ENCODE results near the gene HOXB2. TPM values are rescaled to one million over a fixed set of nuclear protein-coding genes. Genes with fewer than 3 reads are reported as not detected.
A peak's percentile ranks its signal among the peaks of the same experiment; 100 is the strongest.

The HOXB2 gene
- total and polyA plus RNA-seq, 2 of the 8 experiments (the other 6 are each of a cell fraction or from before 2014, with no cell fraction given) = not detected

DNA sequence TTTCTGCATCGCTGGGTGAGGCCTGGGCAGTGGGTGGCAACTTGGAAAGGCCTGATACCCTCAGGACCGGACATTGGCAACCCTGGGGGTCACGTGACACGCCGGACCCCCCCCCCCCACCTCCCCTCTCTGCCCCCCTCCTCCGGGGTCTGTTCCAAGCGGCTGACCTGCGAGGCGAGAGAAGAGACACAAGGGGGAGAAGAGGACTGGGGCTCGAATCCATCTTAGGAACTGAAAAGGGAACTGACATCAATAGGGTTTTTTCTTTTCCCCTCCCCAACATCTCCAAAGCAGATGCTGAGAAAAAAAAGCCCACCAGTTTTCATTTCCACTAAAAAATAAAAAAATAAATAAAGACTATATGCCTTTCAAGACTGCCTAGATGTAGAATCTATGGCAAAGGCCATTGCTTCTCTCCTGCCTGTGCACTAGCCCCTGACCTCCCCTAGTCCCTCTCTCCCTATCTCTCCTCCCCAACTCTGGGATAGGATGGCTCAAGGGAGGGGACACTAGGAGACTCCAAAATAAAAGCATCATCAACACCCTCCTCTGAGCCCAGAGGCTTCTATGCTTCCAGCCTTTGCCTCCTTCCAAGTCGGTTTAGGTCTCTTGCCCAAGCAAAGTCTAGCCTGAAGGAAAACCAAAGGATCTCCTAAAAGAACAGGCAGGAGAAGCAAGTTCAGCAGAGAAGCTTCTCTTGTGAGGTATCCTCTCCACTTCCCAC is 7.7 kb upstream of the HOXB2 start:
- Histone ChIP-seq H3K9me3 (ENCODE audit: insufficient read depth in 2 of 2, low read depth in 1 of 2, low read length in 1 of 2) (no peaks in the 10 kb centered on the region), H4K5ac (ENCODE audit: insufficient read length, low read depth, low read length) (no peak overlapping the region), H3K79me1 (ENCODE audit: low read depth, low read length) (no peaks in the 10 kb centered on the region), H2BK20ac (ENCODE audit: low read length) (no peak overlapping the region), H2BK120ac (replicated peaks; ENCODE audit: low read depth, low read length) (no peak overlapping the region), H2AK5ac (ENCODE audit: low read depth, low read length) (0 out of 2 replicates have a peak overlapping the region, but pooled peaks have one; percentile 61), H3K9ac (replicated peaks in 1 of 4; ENCODE audit: extremely low read depth in 1 of 4, low read depth in 3 of 4, low read length in 3 of 4) (no peak overlapping the region), H4K20me1 (replicated peaks in 1 of 2; ENCODE audit: control insufficient read depth in 1 of 2, insufficient read depth in 2 of 2, low read length in 2 of 2) (peaks cover 26 to 27% of the 10 kb centered on the region in 2 experiments), H3K56ac (replicated peaks; ENCODE audit: insufficient read length, low read depth, low read length) (no peak overlapping the region), H3K4me3 (ENCODE audit: extremely low read depth in 1 of 4, insufficient read depth in 2 of 4, low read depth in 3 of 4, low read length in 4 of 4) (no peak overlapping the region), H3K36me3 (ENCODE audit: control insufficient read depth in 2 of 4, insufficient read depth in 4 of 4, low read length in 3 of 4) (peaks cover 0 to 3% (median 0%) of the 10 kb centered on the region in 4 experiments; a peak in 1 of 8 replicates), H3K23me2 (ENCODE audit: low read depth, low read length) (no peaks in the 10 kb centered on the region; the same call in 1 of the 2 replicates), H3K27me3 (replicated peaks in 1 of 4; ENCODE audit: control insufficient read depth in 3 of 4, extremely low read depth in 1 of 4, insufficient read depth in 3 of 4, low read length in 3 of 4) (peaks cover 94 to 100% (median 98%) of the 10 kb centered on the region in 4 experiments), H3K23ac (ENCODE audit: insufficient read length) (no peak overlapping the region), H4K91ac (replicated peaks; ENCODE audit: insufficient read length, low read length) (no peak overlapping the region), H3K4me2 (ENCODE audit: insufficient read depth in 1 of 2, low read depth in 2 of 2, low read length in 2 of 2) (peak overlapping the region in 1 of 2 experiments; percentile 38; a peak in 2 of 4 replicates), H3K18ac (ENCODE audit: extremely low read depth, low read length) (no peak overlapping the region), H2BK5ac (ENCODE audit: low read depth, low read length) (peak overlapping the region; percentile 35; the same call in 1 of the 2 replicates), H2BK12ac (ENCODE audit: low read depth, low read length) (peak overlapping the region; percentile 94; the same call in 1 of the 2 replicates), H3K27ac (ENCODE audit: low read depth, low read length) (no peak overlapping the region), H3K14ac (ENCODE audit: insufficient read length) (no peak overlapping the region), H3K4ac (replicated peaks; ENCODE audit: insufficient read length, low read depth, low read length) (no peak overlapping the region), H3K4me1 (replicated peaks in 1 of 4; ENCODE audit: control insufficient read depth in 3 of 4, insufficient read depth in 4 of 4, low read length in 3 of 4) (peaks cover 6 to 22% (median 8%) of the 10 kb centered on the region in 4 experiments), H2AFZ (ENCODE audit: low read length) (no peak overlapping the region), H4K8ac (ENCODE audit: extremely low read depth, insufficient read depth, low read length) (no peak overlapping the region), H3K79me2 (ENCODE audit: control insufficient read depth in 1 of 2, insufficient read depth in 2 of 2, low read length in 2 of 2) (no peaks in the 10 kb centered on the region), H2BK15ac (ENCODE audit: low read length) (no peak overlapping the region)
- peak; percentile 78; the same call in 1 of the 2 replicates for TF ChIP-seq CBX8 (IDR thresholded peaks at IDR 0.05; ENCODE audit: borderline replicate concordance, low read depth, low read length)
- TF ChIP-seq, protein P1, sequence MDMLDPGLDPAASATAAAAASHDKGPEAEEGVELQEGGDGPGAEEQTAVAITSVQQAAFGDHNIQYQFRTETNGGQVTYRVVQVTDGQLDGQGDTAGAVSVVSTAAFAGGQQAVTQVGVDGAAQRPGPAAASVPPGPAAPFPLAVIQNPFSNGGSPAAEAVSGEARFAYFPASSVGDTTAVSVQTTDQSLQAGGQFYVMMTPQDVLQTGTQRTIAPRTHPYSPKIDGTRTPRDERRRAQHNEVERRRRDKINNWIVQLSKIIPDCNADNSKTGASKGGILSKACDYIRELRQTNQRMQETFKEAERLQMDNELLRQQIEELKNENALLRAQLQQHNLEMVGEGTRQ (IDR thresholded peaks at IDR 0.05; ENCODE audit: low read length) = peak; percentile 11; the same call in 1 of the 2 replicates
- no peak for TF ChIP-seq CBX5 (IDR thresholded peaks at IDR 0.05; ENCODE audit: low read depth, low read length)
- no peak for TF ChIP-seq HDAC2 (IDR thresholded peaks at IDR 0.05; ENCODE audit: borderline replicate concordance in 1 of 2, low read depth in 2 of 2, low read length in 2 of 2)
- TF ChIP-seq, protein P2, sequence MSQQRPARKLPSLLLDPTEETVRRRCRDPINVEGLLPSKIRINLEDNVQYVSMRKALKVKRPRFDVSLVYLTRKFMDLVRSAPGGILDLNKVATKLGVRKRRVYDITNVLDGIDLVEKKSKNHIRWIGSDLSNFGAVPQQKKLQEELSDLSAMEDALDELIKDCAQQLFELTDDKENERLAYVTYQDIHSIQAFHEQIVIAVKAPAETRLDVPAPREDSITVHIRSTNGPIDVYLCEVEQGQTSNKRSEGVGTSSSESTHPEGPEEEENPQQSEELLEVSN (IDR thresholded peaks at IDR 0.05) = no peak
- no peak for TF ChIP-seq SAP30 (IDR thresholded peaks at IDR 0.05; ENCODE audit: insufficient read depth, insufficient replicate concordance, low read length)
- TF ChIP-seq POLR2AphosphoS5 (IDR thresholded peaks at IDR 0.05; ENCODE audit: low read depth, low read length) = no peak
- TF ChIP-seq SUZ12 (IDR thresholded peaks at IDR 0.05; ENCODE audit: low read length) = no peak
- POLR2A ChIA-PET (ENCODE audit: partially characterized antibody) = no interaction called here
- WGBS, 2 experiments (ENCODE audit: extremely low coverage in 1 of 2, insufficient coverage in 1 of 2, insufficient read length in 1 of 2, insufficient replicate concordance in 2 of 2, low coverage in 1 of 2, low lambda C conversion rate in 2 of 2, missing lambda C conversion rate in 1 of 2) = 0% methylated on average over 3 of the region's 11 CpGs; no CpG with 5 or more reads in 1 of the 2 experiments
- CTCF ChIA-PET (ENCODE audit: partially characterized antibody) = interaction anchor here (0.7 to 6.6 kb wide), 12 partner anchors 9 to 79 kb away, joined by 3 to 53 read pairs (median 4); partner anchors contain the start of genes HOXB3 and HOXB5
- DNase-seq (ENCODE audit: low read depth in 1 of 2, low spot score in 2 of 2) = no peak
- FAIRE-seq = no peak
